MCF 10A (cell line): ENCODE results near the gene DLG2. TPM values are rescaled to one million over a fixed set of nuclear protein-coding genes. Genes with fewer than 3 reads are reported as not detected.

ENCODE experiments used
- BruUV-seq: library from RNA; stranded (reverse); fragments of 400-500 nt; replicated peaks from 2 replicates; lab custom pipeline; 2021; lab: Mats Ljungman, UMichigan
- CTCF ChIA-PET: fragments of 300-600 bp; sonication (Branson Sonifier 250); formaldehyde crosslinking; extraction: SDS; loops from one replicate; lab custom pipeline; 2021; ENCODE audit warnings: antibody characterized with exemption, inconsistent platforms; lab: Yijun Ruan, JAX
- POLR2A ChIA-PET: fragments of 300-600, 350-650 bp; sonication (Branson Sonifier 250); formaldehyde crosslinking; extraction: SDS; loops from one replicate; lab custom pipeline; 2020; ENCODE audit warnings: antibody characterized with exemption, inconsistent platforms; lab: Yijun Ruan, JAX
- DNase-seq: peaks from one replicate; pipeline ENCODE4 v3.0.0-alpha.2; 2018; ENCODE audit not compliant: unreplicated experiment
- H3K27ac Mint-ChIP-seq: one replicate; pipeline ENCODE4 v1.8.0; 2022; ENCODE audit warnings: mild to moderate bottlenecking, low read depth, mixed read lengths; ENCODE audit not compliant: unreplicated experiment
- H3K27me3 Mint-ChIP-seq: one replicate; pipeline ENCODE4 v1.8.0; 2022; ENCODE audit warnings: mixed read lengths; ENCODE audit not compliant: insufficient read depth, unreplicated experiment
- H3K36me3 Mint-ChIP-seq: one replicate; pipeline ENCODE4 v1.8.0; 2022; ENCODE audit warnings: mild to moderate bottlenecking, moderate library complexity, mixed read lengths; ENCODE audit not compliant: insufficient read depth, unreplicated experiment
- H3K4me1 Mint-ChIP-seq: one replicate; pipeline ENCODE4 v1.8.0; 2022; ENCODE audit warnings: mixed read lengths; ENCODE audit not compliant: insufficient read depth, unreplicated experiment
- H3K4me3 Mint-ChIP-seq: one replicate; pipeline ENCODE4 v1.8.0; 2022; ENCODE audit warnings: mild to moderate bottlenecking, moderate library complexity, mixed read lengths; ENCODE audit not compliant: unreplicated experiment
- H3K9me3 Mint-ChIP-seq: one replicate; pipeline ENCODE4 v1.8.0; 2022; ENCODE audit warnings: mixed read lengths; ENCODE audit not compliant: unreplicated experiment
- CTCF ChIP-seq: fragments of 200-600 bp; IDR thresholded peaks from one replicate; pipeline ENCODE4 v1.8.0; 2022; ENCODE audit warnings: antibody characterized with exemption, mild to moderate bottlenecking; ENCODE audit not compliant: unreplicated experiment
- intact Hi-C: fragments of 100-400 bp; cut with micrococcal nuclease; formaldehyde crosslinking; loops from 2 replicates; pipeline ENCODE4 v1.14.1; 2022
- total RNA-seq: library from RNA; stranded (reverse); gene quantifications from 2 replicates; pipeline ENCODE4 v1.2.3, GENCODE V29; 2022

DLG2 gene
- total RNA-seq, 1 experiment from 2014 or later = 0.26 TPM

- H3K27ac Mint-ChIP-seq = no peak overlapping the region
- no peaks in the 10 kb centered on the region for H3K27me3 Mint-ChIP-seq
- no peak for DNase-seq
- intact Hi-C loops = no loop called here
- H3K4me3 Mint-ChIP-seq = no peak overlapping the region
- no peaks in the 10 kb centered on the region for H3K36me3 Mint-ChIP-seq
- ChIA-PET CTCF (no interaction called here), POLR2A (no interaction called here)
- no peaks in the 10 kb centered on the region for H3K9me3 Mint-ChIP-seq
- BruUV-seq = no TSS peak
- no peaks in the 10 kb centered on the region for H3K4me1 Mint-ChIP-seq
- TF ChIP-seq CTCF = no peak
Observed at GRCh38 chr11:84247926-84248325, 1379.2 kb downstream of the DLG2 start.

DNA sequence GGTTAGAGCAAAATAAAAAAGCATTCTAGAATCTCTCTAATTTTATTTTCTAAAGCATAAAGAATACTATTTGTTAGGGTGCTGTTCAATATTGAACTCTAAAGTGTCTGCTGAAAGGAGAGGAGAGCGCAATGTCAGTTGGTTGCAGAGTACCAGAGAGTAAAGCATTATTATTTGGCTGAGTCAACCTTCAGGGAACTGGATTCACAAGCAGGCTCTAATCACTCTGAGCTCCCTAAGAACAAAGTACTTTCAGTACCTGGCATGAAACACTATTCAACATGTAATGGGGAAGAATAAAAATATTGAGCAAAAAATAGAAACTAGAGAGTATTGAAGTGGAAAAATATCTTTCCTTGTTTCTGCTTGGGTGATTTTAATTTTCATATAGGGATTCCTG is 1380.0 kb downstream of the DLG2 start:
- no peaks in the 10 kb centered on the region for H3K4me1 Mint-ChIP-seq
- BruUV-seq = no TSS peak

DNA sequence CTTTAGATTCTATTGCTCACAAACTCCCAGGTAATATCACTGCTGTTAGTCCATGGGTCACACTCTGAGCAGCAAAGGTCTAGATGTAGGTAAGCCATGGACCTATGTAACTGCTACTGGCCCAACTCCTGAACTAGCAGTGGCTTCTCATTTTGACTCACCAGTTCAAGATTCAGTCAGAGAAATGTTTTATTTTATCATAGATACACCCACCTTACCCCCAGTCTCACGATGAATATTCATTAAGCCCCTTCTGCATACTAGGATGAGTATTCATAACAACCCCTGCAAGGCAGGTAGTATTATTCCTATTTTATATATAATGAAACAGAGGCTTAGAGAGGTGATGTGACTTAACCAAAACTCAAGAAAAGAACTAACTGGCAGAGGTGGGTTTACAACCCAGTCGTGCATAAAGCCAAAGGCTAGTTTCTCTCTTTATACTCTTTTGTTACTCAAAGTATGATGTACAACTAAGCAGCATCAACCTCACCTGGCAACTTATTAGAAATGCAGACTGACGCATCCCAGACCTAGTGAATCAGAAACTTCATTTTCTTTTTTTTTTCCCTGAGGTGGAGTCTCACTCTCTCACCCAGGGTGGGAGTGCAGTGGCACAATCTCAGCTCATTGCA is 1383.4 kb downstream of the DLG2 start:
- H3K9me3 Mint-ChIP-seq = no peaks in the 10 kb centered on the region
- no peak for DNase-seq
- H3K4me3 Mint-ChIP-seq = no peak overlapping the region
- H3K27me3 Mint-ChIP-seq = no peaks in the 10 kb centered on the region
- TF ChIP-seq CTCF = no peak
- POLR2A ChIA-PET = no interaction called here
- no TSS peak for BruUV-seq
- H3K4me1 Mint-ChIP-seq = no peaks in the 10 kb centered on the region
- CTCF ChIA-PET = no interaction called here
- H3K36me3 Mint-ChIP-seq = no peaks in the 10 kb centered on the region
- intact Hi-C loops = no loop called here
- H3K27ac Mint-ChIP-seq = no peak overlapping the region

More for the DNA sequence above, 1380.0 kb downstream of the DLG2 start:
- no peak for DNase-seq
- H3K27ac Mint-ChIP-seq = no peak overlapping the region
- ChIA-PET POLR2A (no interaction called here), CTCF (no interaction called here)
- no peaks in the 10 kb centered on the region for H3K9me3 Mint-ChIP-seq
- intact Hi-C loops = no loop called here
- TF ChIP-seq CTCF = no peak
- H3K36me3 Mint-ChIP-seq = no peaks in the 10 kb centered on the region
- no peak overlapping the region for H3K4me3 Mint-ChIP-seq
- H3K27me3 Mint-ChIP-seq = no peaks in the 10 kb centered on the region

- DNase-seq = no peak
- no TSS peak for BruUV-seq
- no peaks in the 10 kb centered on the region for H3K27me3 Mint-ChIP-seq
- H3K4me1 Mint-ChIP-seq = no peaks in the 10 kb centered on the region
- H3K9me3 Mint-ChIP-seq = no peaks in the 10 kb centered on the region
- POLR2A ChIA-PET = no interaction called here
- TF ChIP-seq CTCF = no peak
- intact Hi-C loops = no loop called here
- CTCF ChIA-PET = interaction anchor here (0.8 kb wide), 1 partner anchor 132 kb away, joined by 3 read pairs; no protein-coding TSS in a partner anchor
- no peaks in the 10 kb centered on the region for H3K36me3 Mint-ChIP-seq
- no peak overlapping the region for H3K4me3 Mint-ChIP-seq
- H3K27ac Mint-ChIP-seq = no peak overlapping the region
Observed at GRCh38 chr11:84241343-84242131, 1385.6 kb downstream of the DLG2 start.
